Stimulated activated CD8-positive, alpha-beta memory T cell treated with anti-CD3 and anti-CD28 coated beads, Interleukin-15, amount 100 ng/mL, for 1 hour (primary cell): ENCODE data around the gene CRIP1.

Experiments used
- DNase-seq: peaks from one replicate; pipeline ENCODE4 v3.0.0-alpha.2; 2020; ENCODE audit warnings: low read depth

Gene CRIP1

GRCh38 chr14:105486163-105486973 is at the start of gene CRIP1:
Gene CRIP1 (plus strand): TSS chr14:105486886. CDS start chr14:105487260, 374 bp downstream.
- DNase-seq, result no peak

GRCh38 chr14:105436891-105437722 is 49.6 kb upstream of the CRIP1 start:
- DNase-seq, result no peak

DNA sequence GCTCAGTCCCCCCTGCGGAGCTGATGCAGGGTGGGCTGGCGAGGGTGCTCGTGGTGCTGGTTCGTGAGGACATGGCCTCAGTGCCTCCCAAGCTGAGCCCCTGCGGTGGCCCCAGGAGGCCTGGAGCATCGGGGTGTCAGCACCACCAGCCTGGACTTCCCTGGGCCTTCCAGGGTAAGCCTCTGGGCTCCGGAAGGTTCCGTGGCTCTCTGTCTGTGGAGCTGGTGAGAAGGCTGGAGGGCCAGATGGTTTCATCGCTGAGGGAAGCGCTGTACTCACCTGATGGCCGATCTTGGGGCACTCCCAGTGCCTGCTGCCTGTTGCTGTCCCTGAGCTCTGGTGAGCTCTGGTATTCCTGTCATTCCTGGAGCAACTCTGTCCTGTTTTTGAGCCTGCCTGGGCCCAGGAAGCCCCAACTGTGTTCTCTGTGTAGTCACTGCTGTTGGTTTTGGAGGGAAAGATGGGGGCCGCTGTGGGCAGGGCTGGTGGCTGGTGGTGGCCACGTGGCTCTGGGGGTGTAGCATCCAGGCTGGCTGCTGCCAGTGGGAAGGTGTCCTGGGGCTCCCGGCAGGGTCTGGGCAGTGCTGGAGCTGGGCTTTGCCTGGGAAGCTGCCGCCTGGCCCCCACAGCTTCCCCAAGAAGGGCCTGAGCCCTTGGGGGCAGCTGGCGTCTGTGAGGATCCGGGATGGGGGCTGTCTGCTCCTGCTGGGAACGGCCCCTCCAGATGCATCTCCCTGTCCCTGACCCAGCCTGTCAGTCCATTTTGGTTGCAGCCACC is 48.8 kb upstream of the CRIP1 start:
- DNase-seq, result no peak

DNA sequence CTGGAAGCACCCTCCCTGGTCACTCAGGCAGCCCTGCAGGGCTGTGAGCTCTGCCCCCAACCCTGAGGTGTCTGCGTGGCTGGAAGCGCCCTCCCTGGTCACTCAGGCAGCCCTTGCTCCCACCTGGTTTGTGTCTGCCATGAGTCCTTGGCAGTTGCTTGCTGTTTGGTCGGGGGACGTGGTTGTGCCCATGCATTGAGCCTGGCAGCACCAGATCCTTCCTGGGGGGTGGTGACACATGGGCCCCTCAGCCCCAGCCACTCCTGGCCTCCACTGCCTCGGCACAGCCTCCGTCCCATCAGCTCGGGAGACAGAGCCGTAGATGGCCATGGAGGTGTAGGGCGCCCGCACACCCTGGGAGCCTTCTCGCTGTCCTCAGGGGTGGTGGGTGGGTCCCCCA is 47.5 kb upstream of the CRIP1 start:
- DNase-seq, result no peak

DNA sequence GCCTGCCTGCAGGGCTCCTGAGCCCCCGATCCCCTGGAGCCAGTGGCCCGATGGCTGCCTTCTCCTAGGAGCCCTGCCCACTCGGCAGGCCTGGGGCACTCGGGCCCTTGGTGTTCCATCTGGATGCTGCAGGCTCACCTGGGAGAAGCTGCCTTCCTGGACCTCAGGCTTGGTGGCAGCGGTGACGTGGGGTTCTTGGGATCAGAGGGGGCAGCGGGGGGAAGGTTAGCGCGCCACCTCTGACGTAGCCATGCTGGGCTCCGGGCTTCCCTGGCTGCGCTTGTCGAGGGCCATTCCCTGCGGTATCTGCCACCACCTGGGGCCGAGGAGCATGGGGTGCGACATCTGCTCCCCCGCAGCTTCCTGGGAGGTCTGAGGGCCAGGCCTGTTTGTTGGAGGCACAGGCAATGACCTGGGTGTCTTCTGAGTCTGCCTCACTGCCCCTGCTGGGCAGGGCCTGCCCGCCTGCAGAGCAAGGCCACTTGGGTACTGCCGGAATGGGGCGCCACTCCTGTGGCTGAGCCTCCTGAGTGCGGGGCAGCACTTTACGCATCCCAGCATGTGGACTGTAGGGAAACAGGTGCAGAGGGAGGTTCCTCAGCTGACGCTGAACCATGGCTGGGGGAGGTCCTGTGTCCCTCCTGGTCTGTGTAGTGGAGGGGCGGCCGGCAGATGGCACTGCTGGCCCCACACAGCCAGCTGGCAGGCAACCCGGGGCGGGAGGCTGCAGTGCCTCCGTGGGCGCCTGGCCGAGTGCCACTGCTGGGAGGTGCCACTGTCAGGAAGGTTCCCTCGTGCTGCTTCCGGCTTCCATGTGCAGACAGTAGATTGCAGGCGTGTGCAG is 46.8 kb upstream of the CRIP1 start:
- no peak for DNase-seq

DNA sequence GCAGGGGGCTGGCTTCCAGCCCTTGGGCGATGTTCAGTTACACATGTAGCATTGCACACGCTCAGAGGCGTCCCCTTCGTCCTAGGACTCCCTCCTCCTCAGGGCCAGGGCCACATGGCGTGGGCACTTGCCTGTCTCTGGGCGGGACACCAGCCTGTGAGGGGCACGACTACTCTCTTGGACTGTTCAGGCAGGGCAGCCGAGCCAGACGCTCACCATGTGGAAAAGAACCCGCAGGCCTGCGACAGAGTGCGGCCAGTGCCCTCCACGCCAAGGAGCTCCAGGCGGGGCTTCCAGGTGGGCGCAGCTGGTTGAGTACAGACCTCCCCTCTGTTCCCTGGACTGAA is 46.2 kb upstream of the CRIP1 start:
- DNase-seq, result no peak

- no peak for DNase-seq
These were observed 45.7 kb upstream of the CRIP1 start for GRCh38 chr14:105440992-105441391.

GRCh38 chr14:105442125-105442524 is 44.6 kb upstream of the CRIP1 start:
- no peak for DNase-seq

DNA sequence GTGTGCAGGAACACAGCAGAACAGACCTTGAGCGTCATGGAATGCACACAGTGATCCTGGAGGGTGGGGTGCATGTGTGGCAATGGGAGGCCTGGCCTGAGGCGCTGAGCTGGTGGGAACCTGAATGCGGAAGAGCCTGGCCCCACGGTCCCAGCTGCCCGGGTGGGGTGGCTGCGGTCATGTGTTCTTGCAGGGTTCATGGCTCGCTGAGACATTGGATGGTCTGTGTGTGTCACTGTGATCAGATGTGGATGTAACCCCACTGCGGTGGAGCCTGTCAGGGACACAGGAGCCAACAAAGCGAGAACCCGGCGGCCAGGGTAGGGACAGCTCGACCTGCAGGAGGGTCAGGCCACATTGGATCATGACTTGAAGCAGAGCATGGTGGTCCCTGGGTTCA is 43.9 kb upstream of the CRIP1 start:
- DNase-seq, result no peak

DNA sequence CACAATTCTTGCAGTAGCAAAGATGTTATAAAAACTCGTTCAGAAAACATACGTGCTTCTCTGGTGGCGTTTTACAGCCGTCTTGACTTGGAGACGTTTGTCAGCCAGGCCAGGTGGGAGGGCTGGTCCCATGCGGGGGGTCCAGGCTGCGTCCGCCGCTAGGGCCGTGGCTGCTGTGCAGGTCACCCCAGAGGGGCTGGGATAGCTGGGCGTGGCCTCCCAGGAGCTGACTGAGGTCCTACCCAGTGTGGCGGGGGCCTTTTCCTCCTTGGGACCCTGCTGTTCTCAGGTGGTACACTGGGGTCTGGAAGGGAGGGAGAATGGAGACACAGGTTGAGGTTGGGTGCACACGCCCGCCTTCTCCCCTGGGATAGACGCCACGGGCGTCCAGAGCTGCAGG is 41.8 kb upstream of the CRIP1 start:
- no peak for DNase-seq

- no peak for DNase-seq
These were observed 41.4 kb upstream of the CRIP1 start for GRCh38 chr14:105445290-105445689.

GRCh38 chr14:105445901-105446845 is 40.5 kb upstream of the CRIP1 start:
- no peak for DNase-seq

DNA sequence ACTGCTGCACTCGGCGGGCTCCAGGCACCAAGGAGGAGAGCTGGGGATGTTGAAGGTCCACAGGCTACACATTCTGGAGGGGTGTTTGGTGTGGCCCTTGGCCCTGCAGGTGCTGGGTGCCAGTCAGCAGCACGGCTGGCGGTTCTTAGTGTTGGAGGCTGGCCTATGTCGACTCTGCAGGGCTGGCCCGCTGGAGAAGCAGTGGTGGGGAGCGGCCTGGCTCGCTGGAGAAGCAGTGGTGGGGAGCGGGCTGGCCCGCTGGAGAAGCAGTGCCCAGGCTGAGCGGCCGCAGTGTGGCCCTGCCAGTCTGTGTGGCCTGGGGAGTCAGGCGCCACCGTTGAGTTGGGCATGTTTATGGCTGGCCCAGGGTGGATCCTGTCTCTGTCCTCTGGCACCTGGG is 39.7 kb upstream of the CRIP1 start:
- no peak for DNase-seq

DNA sequence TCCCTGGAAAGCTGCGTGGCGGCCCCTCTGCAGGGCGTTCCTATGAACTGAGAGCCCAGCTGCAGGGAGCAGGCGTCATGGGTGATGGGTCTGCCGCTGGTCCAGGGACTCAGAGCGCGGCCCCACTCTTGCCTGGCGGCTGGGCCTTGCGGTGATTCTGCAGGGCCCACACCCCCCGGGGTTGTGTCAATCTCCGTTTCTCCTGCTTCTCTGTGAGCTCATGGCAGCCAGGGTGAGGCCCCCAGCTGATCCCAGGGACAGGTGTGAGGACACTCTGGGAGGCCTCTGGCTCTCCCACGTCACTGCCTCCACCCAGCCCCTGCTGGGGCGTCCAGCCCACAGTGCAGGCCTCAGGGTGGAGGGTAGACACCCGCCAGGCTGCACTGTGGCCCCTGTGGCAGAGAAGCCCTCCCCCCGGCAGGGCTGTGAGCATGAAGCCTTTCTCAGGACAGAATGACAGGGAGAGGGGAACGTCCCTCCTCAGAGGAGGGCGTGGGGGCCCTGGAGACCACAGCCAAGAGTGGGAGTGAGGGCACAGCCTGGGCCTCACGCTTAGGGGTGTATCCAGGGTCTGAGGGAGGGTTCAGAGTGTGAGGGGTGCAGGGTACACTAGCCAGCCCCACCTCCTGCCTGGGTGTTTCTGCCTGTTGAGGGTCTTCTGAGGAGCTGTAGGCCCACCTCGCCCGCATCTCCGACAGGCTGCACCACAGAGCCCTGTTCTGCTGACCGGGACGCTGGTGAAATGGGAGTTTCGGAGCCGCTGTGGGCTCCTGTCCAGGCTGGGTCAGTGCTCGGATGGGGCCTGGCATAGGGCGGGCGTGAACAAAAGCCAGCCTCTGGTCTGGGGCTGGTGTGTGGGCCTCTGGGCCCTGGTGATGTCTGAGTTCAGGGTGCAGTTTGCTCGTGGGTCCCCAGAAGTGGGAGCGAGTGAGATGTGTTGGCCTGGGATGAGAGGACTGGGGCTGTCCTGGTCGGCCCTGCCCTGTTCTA is 38.7 kb upstream of the CRIP1 start:
- DNase-seq, result no peak

DNA sequence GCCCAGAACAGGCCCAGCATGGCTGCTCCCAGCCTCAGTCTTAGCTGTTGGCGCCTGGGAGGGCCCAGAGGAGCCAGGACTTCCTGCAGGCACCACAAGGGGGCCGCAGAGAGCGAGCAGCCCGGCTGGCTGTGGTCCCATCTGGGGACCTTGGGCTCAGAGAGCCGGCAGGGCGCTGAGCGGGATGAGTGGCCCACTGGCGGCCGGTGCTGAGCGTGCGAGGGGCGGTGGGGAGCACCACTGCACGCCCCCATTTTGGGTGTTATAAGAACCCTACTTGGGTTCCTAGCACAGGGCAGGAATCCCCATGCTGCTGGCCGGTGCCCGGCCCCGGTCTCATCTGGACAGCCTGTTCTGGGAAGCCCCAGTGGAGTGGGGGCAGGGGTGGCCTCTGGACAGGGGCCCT is 38.0 kb upstream of the CRIP1 start:
- DNase-seq, result peak; percentile 59

- DNase-seq, result no peak
These were observed 37.2 kb upstream of the CRIP1 start for GRCh38 chr14:105449276-105450122.

GRCh38 chr14:105450123-105450505 is 36.6 kb upstream of the CRIP1 start:
- DNase-seq, result no peak
